Fibroblast of pulmonary artery (primary cell): ENCODE data around the gene KANSL3.
"Not testable (repeated sequence)": the region's sequence is repeated elsewhere in the genome, so short reads cannot be mapped to it uniquely, and the experiment has no call there.

Experiments used
- DNase-seq: peaks from one replicate; pipeline ENCODE4 v3.0.0-alpha.2; 2010; ENCODE audit warnings: low read depth
- H3K4me3 ChIP-seq: replicated peaks from 2 replicates; pipeline ENCODE4 v1.5.1; 2011; ENCODE audit warnings: low read depth, mild to moderate bottlenecking, control low read depth, low read length, moderate library complexity
- TF ChIP-seq, protein P1 (sequence below): IDR thresholded peaks from 2 replicates; pipeline ENCODE4 v1.5.1; 2011; ENCODE audit warnings: mild to moderate bottlenecking, control low read depth, low read length, inconsistent platforms; ENCODE audit errors: missing control alignments

The KANSL3 gene

DNA sequence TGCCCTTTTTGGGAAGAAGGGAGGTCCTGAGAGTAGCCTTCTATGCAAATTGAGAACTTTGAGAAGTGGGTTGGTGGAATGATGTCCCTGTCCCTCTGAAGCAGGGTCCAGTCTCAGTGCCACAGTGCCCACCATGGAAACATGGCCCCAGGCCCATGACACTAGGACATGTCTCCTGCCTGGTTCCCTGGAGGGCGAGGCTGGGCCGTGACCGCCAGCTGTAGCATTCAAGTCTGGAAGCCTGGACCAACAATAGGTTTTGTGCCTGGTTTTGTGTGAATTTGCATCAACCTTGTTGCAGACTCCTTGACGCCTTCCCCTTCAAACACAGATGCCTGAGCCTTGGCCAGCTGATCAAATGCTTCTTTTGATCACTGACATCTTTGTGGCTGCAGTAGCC lies 74.1 kb downstream of the KANSL3 start:
- no peak overlapping the region for H3K4me3 ChIP-seq
- no peak for DNase-seq
- TF ChIP-seq, protein P1, sequence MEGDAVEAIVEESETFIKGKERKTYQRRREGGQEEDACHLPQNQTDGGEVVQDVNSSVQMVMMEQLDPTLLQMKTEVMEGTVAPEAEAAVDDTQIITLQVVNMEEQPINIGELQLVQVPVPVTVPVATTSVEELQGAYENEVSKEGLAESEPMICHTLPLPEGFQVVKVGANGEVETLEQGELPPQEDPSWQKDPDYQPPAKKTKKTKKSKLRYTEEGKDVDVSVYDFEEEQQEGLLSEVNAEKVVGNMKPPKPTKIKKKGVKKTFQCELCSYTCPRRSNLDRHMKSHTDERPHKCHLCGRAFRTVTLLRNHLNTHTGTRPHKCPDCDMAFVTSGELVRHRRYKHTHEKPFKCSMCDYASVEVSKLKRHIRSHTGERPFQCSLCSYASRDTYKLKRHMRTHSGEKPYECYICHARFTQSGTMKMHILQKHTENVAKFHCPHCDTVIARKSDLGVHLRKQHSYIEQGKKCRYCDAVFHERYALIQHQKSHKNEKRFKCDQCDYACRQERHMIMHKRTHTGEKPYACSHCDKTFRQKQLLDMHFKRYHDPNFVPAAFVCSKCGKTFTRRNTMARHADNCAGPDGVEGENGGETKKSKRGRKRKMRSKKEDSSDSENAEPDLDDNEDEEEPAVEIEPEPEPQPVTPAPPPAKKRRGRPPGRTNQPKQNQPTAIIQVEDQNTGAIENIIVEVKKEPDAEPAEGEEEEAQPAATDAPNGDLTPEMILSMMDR, result no peak

DNA sequence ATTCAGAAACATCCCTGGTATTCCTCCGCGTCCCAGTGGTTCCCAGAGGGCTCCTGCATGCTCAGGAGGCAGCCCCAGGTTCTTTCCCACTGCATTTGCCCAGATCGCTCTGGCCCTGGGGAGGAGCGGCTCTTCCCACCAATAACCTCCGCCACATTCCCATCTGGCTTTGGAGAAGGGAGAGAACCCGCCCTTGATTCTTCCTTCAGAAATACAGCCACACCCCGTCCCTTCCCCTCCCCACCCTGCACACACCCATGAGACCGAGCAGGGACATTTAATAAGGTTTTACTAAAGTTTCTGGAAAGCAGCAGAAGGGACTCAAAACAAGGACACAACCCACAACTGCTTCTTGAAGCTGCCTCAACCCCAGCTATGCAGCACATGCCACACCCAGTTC lies 79.6 kb downstream of the KANSL3 start:
- no peak overlapping the region for H3K4me3 ChIP-seq
- DNase-seq, result no peak
- TF ChIP-seq, protein P1, result no peak

DNA sequence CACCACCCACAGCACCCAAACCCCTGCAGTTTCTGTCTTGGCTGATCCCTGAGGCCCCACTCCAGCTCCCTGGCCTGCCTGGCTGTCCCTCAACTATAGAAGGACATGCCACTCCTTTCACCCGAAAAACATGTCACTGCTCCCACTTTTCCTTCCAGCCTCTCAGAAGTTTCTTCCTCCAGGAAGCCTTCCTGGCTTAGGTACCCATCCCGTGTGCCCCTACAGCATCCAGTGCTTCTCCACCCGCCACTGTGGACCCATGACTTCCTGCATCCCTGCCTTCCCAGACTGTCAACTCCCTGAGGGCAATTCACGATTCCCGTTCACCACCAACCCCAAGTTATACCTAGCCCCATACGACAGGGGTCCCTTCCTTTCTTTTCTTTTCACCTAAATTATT lies 80.1 kb downstream of the KANSL3 start:
- TF ChIP-seq, protein P1, result no peak

DNA sequence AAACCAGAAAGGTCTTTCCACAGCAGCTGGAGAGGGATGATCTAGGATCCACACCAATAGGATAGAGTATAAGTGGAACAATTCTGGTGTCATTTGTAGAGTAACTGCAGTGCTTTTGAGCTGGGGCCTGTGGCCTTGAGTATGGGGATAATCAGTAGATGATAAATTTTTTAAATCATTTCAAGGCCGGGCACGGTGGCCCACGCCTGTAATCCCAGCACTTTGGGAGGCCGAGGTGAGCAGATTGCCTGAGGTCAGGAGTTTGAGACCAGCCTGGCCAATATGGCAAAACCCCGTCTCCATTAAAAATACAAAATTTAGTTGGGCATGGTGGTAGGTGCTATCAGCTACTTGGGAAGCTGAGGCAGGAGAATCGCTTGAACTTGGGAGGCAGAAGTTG lies 80.7 kb downstream of the KANSL3 start:
- DNase-seq, H3K4me3 ChIP-seq: not testable (repeated sequence)

More for the DNA sequence above, 80.1 kb downstream of the KANSL3 start:
- H3K4me3 ChIP-seq, result no peak overlapping the region
- DNase-seq, result no peak

DNA sequence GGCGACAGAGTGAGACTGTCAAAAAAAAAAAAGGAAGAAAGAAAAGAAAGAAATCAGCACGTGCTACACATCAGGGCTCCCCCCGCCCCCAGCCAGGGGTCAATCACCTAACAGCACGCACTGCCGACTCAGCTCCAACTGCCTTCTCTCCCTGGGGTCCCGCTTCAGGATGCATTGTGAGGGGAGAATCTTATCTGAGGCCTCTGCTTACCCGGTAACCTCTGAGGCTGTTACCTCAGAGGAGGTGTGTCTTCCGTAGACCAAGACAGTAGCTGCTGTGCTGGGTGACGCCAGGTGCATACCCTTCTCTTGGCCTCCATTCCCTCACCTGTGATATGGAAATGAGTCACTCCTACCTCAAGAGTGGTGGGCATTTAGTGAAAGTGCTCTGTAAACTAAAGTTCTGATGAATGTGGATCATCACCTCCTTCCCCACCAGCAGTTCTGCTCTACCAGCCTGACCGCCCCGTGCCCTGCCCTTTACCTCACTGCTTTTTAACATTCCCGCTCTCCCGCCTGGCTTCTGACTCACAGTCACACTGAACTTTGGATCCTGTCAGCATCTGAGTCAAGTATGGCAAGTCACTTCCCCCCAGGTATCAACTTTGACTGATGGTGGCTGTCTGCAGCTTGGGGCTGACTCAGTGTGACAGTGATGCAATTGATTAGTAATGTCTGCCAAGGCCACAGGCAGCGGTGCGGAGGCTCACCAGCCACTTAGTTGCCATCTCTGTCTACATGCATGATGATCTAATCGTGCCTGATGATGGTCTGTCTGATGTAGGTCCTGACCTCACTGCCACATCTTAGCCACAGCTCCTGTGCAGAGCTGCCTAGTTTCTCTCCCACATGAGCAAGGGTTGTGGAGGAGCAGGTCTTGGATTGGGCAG lies 81.4 kb downstream of the KANSL3 start:
- DNase-seq, result peak; percentile 56
- H3K4me3 ChIP-seq, result no peak overlapping the region
- TF ChIP-seq, protein P1, result no peak

DNA sequence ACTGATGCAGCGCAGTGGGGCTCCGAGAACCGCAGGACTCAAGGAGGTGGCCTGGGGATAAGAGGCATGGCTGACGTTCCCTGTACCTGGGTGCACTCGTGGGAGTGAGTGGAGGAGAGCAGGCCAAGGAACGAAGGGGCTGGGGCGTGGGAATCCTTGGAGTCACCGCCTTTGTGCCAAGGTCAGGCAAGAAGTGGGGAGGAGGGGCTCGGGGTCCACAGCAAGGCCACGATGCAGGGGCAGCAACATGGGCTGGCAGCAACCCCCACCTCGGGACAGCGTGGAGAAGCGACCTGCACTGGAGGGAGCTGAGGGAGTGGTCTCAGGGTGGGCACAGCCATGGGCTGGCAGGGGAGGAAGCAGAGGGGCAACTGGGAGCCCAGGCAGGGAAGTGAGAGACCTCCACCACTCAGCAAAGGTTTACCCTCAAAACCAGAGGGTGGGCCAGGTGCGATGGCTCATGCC lies 82.9 kb downstream of the KANSL3 start:
- no peak for DNase-seq
- H3K4me3 ChIP-seq, result no peak overlapping the region
- TF ChIP-seq, protein P1, result no peak

DNA sequence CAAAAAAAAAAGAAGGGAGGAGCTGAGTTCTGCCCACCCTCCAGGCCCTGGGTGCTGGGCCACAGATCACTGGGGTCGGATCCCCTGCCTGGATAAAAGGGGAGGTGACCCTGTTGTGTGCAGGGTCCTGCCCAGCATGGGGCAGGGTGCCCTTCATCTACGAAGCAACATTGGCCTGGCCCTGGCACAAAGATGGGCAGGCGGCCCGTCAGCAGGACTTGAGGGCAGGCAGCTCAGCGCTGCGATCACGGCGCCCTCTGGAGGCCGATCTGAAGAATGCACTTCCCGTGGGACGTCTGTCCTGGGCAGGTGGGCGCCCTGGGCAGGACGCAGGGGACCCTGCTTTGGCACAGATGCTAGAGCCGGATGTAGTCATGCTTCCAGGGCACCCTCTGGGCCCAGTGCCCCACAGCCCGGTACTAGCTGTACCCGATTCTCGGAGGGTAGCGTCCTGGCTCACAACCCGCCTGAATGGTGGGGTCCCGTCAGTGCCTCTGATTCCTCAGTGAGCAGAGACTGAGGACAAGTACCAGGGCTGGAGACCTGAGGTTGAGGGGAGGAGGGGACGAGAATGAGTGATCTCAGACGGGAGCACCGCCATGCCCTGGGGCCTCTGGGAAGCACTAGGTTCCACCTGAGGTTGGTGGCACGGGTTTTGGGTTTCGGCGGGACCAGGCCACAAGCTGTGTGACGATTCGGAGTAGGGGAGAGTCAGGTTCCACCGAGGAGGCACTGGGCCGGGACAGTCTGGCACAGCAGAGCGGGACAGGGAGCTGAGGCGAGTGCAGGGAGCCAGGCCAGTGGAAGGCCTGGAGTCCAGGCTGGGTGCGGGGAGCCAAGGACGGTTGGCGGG lies 83.6 kb downstream of the KANSL3 start:
- TF ChIP-seq, protein P1, result peak; percentile 78
- no peak overlapping the region for H3K4me3 ChIP-seq
- peak; percentile 66 for DNase-seq

DNA sequence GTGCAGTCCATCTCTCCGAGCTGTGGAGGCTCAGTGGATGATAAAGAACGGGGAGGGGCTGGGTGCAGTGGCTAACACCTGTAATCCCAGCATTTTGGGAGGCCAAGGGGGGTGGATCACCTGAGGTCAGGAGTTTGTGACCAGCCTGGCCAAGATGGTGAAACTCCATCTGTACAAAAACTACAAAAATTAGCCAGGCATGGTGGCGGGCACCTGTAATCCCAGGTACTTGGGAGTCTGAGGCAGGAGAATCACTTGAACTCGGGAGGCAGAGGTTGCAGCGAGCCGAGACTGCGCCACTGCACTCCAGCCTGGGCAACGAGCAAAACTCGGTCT lies 84.2 kb downstream of the KANSL3 start:
- not testable (repeated sequence) for DNase-seq, H3K4me3 ChIP-seq
